ENCODE results near the gene SPRR2E. TPM values are rescaled to one million over a fixed set of nuclear protein-coding genes. Genes with fewer than 3 reads are reported as not detected.
"Not testable (repeated sequence)": the region's sequence is repeated elsewhere in the genome, so short reads cannot be mapped to it uniquely, and the experiment has no call there.

Gene SPRR2E
- total RNA-seq, 2 experiments from 2014 or later, result not detected

- TF ChIP-seq CTCF (IDR thresholded peaks at IDR 0.05), result no peak
- CTCF ChIA-PET, result no interaction called here
- intact Hi-C loops (cut with micrococcal nuclease), result no loop called here
- Mint-ChIP-seq H3K9me3 (no peaks in the 10 kb centered on the region), H3K27me3 (peaks cover 13% of the 10 kb centered on the region), H3K4me3 (no peak overlapping the region), H3K36me3 (ENCODE audit: low read depth) (no peaks in the 10 kb centered on the region), H3K4me1 (ENCODE audit: low read depth) (no peaks in the 10 kb centered on the region), H3K27ac (no peak overlapping the region)
- no peak for ATAC-seq
- no peak for DNase-seq
- POLR2A ChIA-PET, result no interaction called here
These were observed 35.2 kb downstream of the SPRR2E start for GRCh38 chr1:153058826-153059784.

- intact Hi-C loops (cut with micrococcal nuclease), result no loop called here
- no peaks in the 10 kb centered on the region for H3K36me3 Mint-ChIP-seq (ENCODE audit: low read depth)
- H3K27me3 Mint-ChIP-seq, result peaks cover 15% of the 10 kb centered on the region
- CTCF ChIA-PET, result no interaction called here
- DNase-seq (no peak), ATAC-seq (no peak)
- no peak for TF ChIP-seq CTCF (IDR thresholded peaks at IDR 0.05)
- no peak overlapping the region for H3K27ac Mint-ChIP-seq
- H3K4me3 Mint-ChIP-seq, result no peak overlapping the region
- no peaks in the 10 kb centered on the region for H3K4me1 Mint-ChIP-seq (ENCODE audit: low read depth)
- POLR2A ChIA-PET, result no interaction called here
- H3K9me3 Mint-ChIP-seq, result no peaks in the 10 kb centered on the region
These were observed 36.2 kb downstream of the SPRR2E start for GRCh38 chr1:153058154-153058553.

- Mint-ChIP-seq H3K27me3 (peaks cover 20% of the 10 kb centered on the region), H3K36me3 (ENCODE audit: low read depth) (no peaks in the 10 kb centered on the region), H3K9me3 (no peaks in the 10 kb centered on the region), H3K4me3 (no peak within 1 kb of the TSS), H3K27ac (no peak within 1 kb of the TSS), H3K4me1 (ENCODE audit: low read depth) (no peaks in the 10 kb centered on the region)
- DNase-seq (no peak), ATAC-seq (no peak)
- ChIA-PET POLR2A (no interaction called here), CTCF (no interaction called here)
- TF ChIP-seq CTCF (IDR thresholded peaks at IDR 0.05), result no peak
- intact Hi-C loops (cut with micrococcal nuclease), result no loop called here
These were observed 37.0 kb downstream of the SPRR2E start, which contains the start of gene SPRR2A for GRCh38 chr1:153057375-153057774. TSS of gene SPRR2A (minus strand) at chr1:153057512. CDS start at chr1:153056735, 777 bp downstream.

GRCh38 chr1:153056111-153056510 is 38.2 kb downstream of the SPRR2E start:
- H3K4me1 Mint-ChIP-seq (ENCODE audit: low read depth); POLR2A ChIA-PET; DNase-seq; intact Hi-C loops (cut with micrococcal nuclease); ATAC-seq; H3K4me3 Mint-ChIP-seq; H3K27ac Mint-ChIP-seq; H3K36me3 Mint-ChIP-seq (ENCODE audit: low read depth); H3K9me3 Mint-ChIP-seq; CTCF ChIA-PET: not testable (repeated sequence)
- H3K27me3 Mint-ChIP-seq, result peaks cover 24% of the 10 kb centered on the region

- no peak overlapping the region for H3K4me3 Mint-ChIP-seq
- CTCF ChIA-PET, result no interaction called here
- ATAC-seq (no peak), DNase-seq (no peak)
- peaks cover 32% of the 10 kb centered on the region for H3K27me3 Mint-ChIP-seq
- intact Hi-C loops (cut with micrococcal nuclease), result no loop called here
- TF ChIP-seq CTCF (IDR thresholded peaks at IDR 0.05), result no peak
- POLR2A ChIA-PET, result no interaction called here
- H3K27ac Mint-ChIP-seq, result no peak overlapping the region
- H3K36me3 Mint-ChIP-seq (ENCODE audit: low read depth), result no peaks in the 10 kb centered on the region
- no peaks in the 10 kb centered on the region for H3K9me3 Mint-ChIP-seq
- H3K4me1 Mint-ChIP-seq (ENCODE audit: low read depth), result no peaks in the 10 kb centered on the region
These were observed 45.1 kb downstream of the SPRR2E start for GRCh38 chr1:153049211-153049610.

Other genes starting within 250 kb of the SPRR2E start
- gene LCE7A, start 234.5 kb downstream of the SPRR2E start, total RNA-seq, result not detected
- gene SMCP, start 216.2 kb downstream of the SPRR2E start, total RNA-seq, result not detected
- not detected for gene IVL, start 186.0 kb downstream of the SPRR2E start, total RNA-seq
- gene SPRR5, start 147.3 kb downstream of the SPRR2E start, total RNA-seq, result not detected
- gene SPRR4, start 123.9 kb downstream of the SPRR2E start, total RNA-seq, result not detected
- gene SPRR1A, start 110.4 kb downstream of the SPRR2E start, total RNA-seq, result not detected
- not detected for gene SPRR3, start 92.8 kb downstream of the SPRR2E start, total RNA-seq
- gene SPRR1B, start 63.3 kb downstream of the SPRR2E start, total RNA-seq, result not detected
- not detected for gene SPRR2D, start 53.4 kb downstream of the SPRR2E start, total RNA-seq
- not detected for gene SPRR2A, start 37.0 kb downstream of the SPRR2E start, total RNA-seq
- gene SPRR2B, start 22.9 kb downstream of the SPRR2E start, total RNA-seq, result not detected
- gene SPRR2F, start 19.0 kb upstream of the SPRR2E start, total RNA-seq, result not detected
- gene SPRR2G, start 56.4 kb upstream of the SPRR2E start, total RNA-seq, result not detected
- not detected for gene LELP1, start 108.9 kb upstream of the SPRR2E start, total RNA-seq
- not detected for gene PRR9, start 123.1 kb upstream of the SPRR2E start, total RNA-seq
- not detected for gene LORICRIN, start 165.2 kb upstream of the SPRR2E start, total RNA-seq
- not detected for gene PGLYRP3, start 218.4 kb upstream of the SPRR2E start, total RNA-seq